ENCODE results near the gene AP2A2. TPM values are rescaled to one million over a fixed set of nuclear protein-coding genes. Genes with fewer than 3 reads are reported as not detected.

Gene AP2A2
- total RNA-seq, 1 experiment from 2014 or later, result 39.4 TPM

DNA sequence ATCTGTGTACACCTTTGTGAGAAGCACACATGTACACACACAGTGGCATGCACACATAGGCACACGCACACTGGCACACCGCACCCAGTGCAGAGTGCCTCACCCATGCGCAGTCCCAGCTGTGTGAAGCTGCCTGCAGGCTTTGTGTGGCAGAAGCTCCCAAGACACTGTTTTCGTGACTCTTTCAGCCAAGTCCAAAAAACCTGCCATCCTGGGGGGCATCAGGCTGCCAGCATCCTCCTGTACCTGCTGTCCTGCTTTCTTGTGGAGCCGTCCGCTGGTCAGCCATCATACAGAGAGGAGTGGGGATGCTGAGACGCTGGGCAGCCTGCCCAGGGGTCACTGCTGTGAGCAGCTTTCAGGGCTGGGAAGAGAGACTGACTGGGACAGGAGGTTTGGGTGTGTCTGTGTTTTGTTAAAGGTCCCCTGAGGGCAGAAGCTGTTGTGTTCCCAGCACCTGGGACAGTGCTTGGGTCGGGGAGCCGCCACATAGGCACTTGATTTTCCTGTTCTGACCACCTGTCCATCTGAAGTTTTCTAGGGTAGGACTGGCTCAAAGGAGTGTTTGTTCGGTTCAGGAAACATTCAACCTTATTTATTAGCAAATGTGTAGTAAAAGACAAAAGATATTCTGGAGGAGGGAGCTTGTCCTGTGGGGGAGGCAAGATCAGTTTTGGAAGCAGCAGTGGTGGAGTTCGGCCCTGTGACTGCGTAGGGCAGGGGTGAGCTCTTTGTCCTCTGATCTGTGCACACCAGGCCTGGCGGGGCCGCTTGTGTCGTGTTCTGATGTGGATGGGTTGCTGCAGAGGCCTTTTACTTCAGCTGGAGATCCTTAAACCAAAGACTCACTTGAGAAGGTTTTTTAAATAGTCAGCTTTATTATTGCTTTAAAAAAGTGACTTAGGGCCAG is 29.7 kb downstream of the AP2A2 start:
- H3K27ac ChIP-seq, result peak overlapping the region; percentile 46
- CTCF ChIA-PET, result no interaction called here
- H3F3A ChIP-seq (ENCODE audit: insufficient read depth, low read depth), result peaks cover 19% of the 10 kb centered on the region; the same call in 1 of the 2 replicates
- H3K79me2 ChIP-seq (ENCODE audit: low read depth), result peaks cover 11% of the 10 kb centered on the region
- no peak overlapping the region for H3K4me3 ChIP-seq
- H4K20me1 ChIP-seq (ENCODE audit: insufficient read depth), result peaks cover 13% of the 10 kb centered on the region
- DNase-seq, result peak; percentile 66 to 77
- H3K27me3 ChIP-seq (ENCODE audit: insufficient read depth, low read depth), result no peaks in the 10 kb centered on the region
- intact Hi-C loops (cut with micrococcal nuclease; ENCODE audit: unreplicated experiment), result no loop called here
- no peaks in the 10 kb centered on the region; the same call in 1 of the 2 replicates for H3K36me3 ChIP-seq (ENCODE audit: low read depth)
- H3K9me3 ChIP-seq (ENCODE audit: insufficient read depth, low read depth), result no peaks in the 10 kb centered on the region
- peaks cover 26% of the 10 kb centered on the region for H3K4me1 ChIP-seq (replicated peaks; ENCODE audit: insufficient read depth)
- no TSS peak for BruUV-seq (replicated peaks)
- no peaks in the 10 kb centered on the region for H3K9me2 ChIP-seq (ENCODE audit: insufficient read depth)
- peak overlapping the region; percentile 55 for H3K4me2 ChIP-seq
- POLR2A ChIA-PET (ENCODE audit: unreplicated experiment), result interaction anchor here (0.7 kb wide), 1 partner anchor 979 kb away, joined by 6 read pairs; no protein-coding TSS in a partner anchor
- no peak for TF ChIP-seq EZH2 (IDR thresholded peaks at IDR 0.05; ENCODE audit: low read depth)
- TF ChIP-seq, protein P1, sequence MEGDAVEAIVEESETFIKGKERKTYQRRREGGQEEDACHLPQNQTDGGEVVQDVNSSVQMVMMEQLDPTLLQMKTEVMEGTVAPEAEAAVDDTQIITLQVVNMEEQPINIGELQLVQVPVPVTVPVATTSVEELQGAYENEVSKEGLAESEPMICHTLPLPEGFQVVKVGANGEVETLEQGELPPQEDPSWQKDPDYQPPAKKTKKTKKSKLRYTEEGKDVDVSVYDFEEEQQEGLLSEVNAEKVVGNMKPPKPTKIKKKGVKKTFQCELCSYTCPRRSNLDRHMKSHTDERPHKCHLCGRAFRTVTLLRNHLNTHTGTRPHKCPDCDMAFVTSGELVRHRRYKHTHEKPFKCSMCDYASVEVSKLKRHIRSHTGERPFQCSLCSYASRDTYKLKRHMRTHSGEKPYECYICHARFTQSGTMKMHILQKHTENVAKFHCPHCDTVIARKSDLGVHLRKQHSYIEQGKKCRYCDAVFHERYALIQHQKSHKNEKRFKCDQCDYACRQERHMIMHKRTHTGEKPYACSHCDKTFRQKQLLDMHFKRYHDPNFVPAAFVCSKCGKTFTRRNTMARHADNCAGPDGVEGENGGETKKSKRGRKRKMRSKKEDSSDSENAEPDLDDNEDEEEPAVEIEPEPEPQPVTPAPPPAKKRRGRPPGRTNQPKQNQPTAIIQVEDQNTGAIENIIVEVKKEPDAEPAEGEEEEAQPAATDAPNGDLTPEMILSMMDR (conservative IDR thresholded peaks at IDR 0.05), result no peak
- no peak overlapping the region for H2AFZ ChIP-seq

DNA sequence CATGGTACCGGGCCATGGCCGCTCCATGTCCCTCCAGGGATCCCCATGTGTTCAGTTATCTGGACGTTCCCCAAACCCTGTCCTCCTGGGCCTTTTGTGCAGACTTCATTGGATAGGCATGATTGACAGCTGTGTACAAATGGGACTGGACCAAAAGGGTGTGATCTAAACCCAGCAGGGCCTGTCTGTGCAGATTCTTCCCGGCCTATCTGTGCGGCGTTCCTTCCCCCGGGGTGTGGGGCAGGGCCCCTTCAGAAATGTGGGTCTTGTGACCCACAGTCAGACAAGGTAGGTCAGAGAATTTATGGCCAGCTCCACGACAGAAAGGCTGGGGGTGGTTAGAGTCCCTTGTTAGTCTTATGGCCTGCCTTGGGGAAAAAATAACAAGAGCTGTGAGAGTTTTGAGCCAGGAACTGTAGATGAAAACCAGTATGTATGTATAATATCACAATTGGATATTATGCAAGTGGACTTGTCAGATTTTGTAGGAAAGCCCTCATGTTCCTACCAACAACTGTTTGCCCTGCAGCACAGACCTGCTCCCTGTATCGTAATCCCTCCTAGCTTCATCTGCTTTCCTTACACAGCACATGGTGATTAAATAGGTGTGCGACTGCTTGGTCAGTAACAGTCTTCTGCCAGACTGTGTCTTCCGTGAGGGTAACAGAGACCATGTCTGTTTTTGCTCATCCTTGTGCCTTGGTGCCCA is 31.7 kb downstream of the AP2A2 start:
- H3K4me1 ChIP-seq (replicated peaks; ENCODE audit: insufficient read depth), result peaks cover 26% of the 10 kb centered on the region
- no peak overlapping the region for H3K27ac ChIP-seq
- no peaks in the 10 kb centered on the region for H3K9me2 ChIP-seq (ENCODE audit: insufficient read depth)
- H2AFZ ChIP-seq, result no peak overlapping the region
- intact Hi-C loops (cut with micrococcal nuclease; ENCODE audit: unreplicated experiment), result no loop called here
- H3K27me3 ChIP-seq (ENCODE audit: insufficient read depth, low read depth), result no peaks in the 10 kb centered on the region
- H3K4me2 ChIP-seq, result no peak overlapping the region
- ChIA-PET POLR2A (ENCODE audit: unreplicated experiment) (no interaction called here), CTCF (no interaction called here)
- BruUV-seq (replicated peaks), result no TSS peak
- H3K9me3 ChIP-seq (ENCODE audit: insufficient read depth, low read depth), result no peaks in the 10 kb centered on the region
- no peak overlapping the region for H3K4me3 ChIP-seq
- peaks cover 13% of the 10 kb centered on the region for H4K20me1 ChIP-seq (ENCODE audit: insufficient read depth)
- H3F3A ChIP-seq (ENCODE audit: insufficient read depth, low read depth), result peaks cover 19% of the 10 kb centered on the region; the same call in 1 of the 2 replicates
- DNase-seq, result no peak
- peaks cover 11% of the 10 kb centered on the region for H3K79me2 ChIP-seq (ENCODE audit: low read depth)
- no peaks in the 10 kb centered on the region; the same call in 1 of the 2 replicates for H3K36me3 ChIP-seq (ENCODE audit: low read depth)
- TF ChIP-seq, protein P1 (conservative IDR thresholded peaks at IDR 0.05), result no peak
- no peak for TF ChIP-seq EZH2 (IDR thresholded peaks at IDR 0.05; ENCODE audit: low read depth)

DNA sequence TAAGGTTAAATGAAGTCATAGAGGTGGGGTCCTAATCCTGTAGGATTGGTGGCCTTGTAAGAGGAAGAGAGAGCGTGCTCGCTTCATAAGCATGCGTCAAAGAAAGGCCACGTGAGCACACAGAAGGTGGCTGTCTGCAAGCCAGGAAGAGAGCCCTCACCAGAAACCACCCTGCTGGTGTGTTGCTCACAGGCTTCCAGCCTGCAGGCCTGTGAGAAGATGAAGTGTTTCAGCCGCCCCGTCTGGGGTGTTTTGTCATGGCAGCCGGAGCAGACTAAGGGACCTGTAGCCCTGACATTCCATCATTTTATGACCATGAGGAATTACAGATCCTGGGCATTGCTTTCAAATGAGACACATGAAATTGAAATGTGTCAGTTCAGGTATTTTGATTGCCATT is 32.4 kb downstream of the AP2A2 start:
- no peak for DNase-seq
- Histone ChIP-seq H3K9me3 (ENCODE audit: insufficient read depth, low read depth) (no peaks in the 10 kb centered on the region), H3K9me2 (ENCODE audit: insufficient read depth) (no peaks in the 10 kb centered on the region), H3K4me2 (no peak overlapping the region), H3K36me3 (ENCODE audit: low read depth) (no peaks in the 10 kb centered on the region; the same call in 1 of the 2 replicates), H4K20me1 (ENCODE audit: insufficient read depth) (peaks cover 13% of the 10 kb centered on the region), H3K4me3 (no peak overlapping the region), H3F3A (ENCODE audit: insufficient read depth, low read depth) (peaks cover 19% of the 10 kb centered on the region; the same call in 1 of the 2 replicates), H3K27ac (no peak overlapping the region), H3K79me2 (ENCODE audit: low read depth) (peaks cover 11% of the 10 kb centered on the region), H3K27me3 (ENCODE audit: insufficient read depth, low read depth) (no peaks in the 10 kb centered on the region), H3K4me1 (replicated peaks; ENCODE audit: insufficient read depth) (peaks cover 26% of the 10 kb centered on the region), H2AFZ (no peak overlapping the region)
- TF ChIP-seq, protein P1 (conservative IDR thresholded peaks at IDR 0.05), result no peak
- TF ChIP-seq EZH2 (IDR thresholded peaks at IDR 0.05; ENCODE audit: low read depth), result no peak
- POLR2A ChIA-PET (ENCODE audit: unreplicated experiment), result no interaction called here
- CTCF ChIA-PET, result no interaction called here
- no TSS peak for BruUV-seq (replicated peaks)
- intact Hi-C loops (cut with micrococcal nuclease; ENCODE audit: unreplicated experiment), result no loop called here

All from PC-9 (cell line).